ENCODE measurements around the gene GPR141.
A peak's percentile ranks its signal among the peaks of the same experiment; 100 is the strongest.

GPR141 gene

DNA sequence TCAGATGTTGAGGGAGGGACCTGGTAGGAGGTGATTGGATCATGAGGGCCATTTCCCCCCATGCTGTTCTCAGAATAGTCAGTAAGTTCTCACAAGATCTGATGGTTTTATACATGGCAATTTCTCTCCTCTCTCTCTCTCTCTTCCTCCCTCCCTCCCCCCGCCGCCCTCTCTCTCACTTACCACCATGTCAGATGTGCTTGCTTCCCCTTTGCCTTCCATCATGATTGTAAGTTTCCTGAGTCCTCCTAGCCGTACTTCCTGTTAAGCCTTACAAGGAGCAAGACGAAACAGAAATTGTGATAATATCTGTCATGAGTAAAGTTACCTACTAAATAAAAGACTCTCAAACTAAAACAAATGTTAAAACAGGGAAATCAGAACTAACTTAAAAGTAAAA lies 19.9 kb upstream of the GPR141 start:
- DNase-seq (ENCODE audit: insufficient read length, low spot score) (no peak), FAIRE-seq (peak; percentile 54)
- TF ChIP-seq SPI1 (IDR thresholded peaks at IDR 0.05; ENCODE audit: low read depth, low read length): no peak
- TF ChIP-seq TAF1 (IDR thresholded peaks at IDR 0.05; ENCODE audit: low read depth, low read length): no peak
- TF ChIP-seq PAX5 (IDR thresholded peaks at IDR 0.05; ENCODE audit: insufficient read depth, low read length, severe bottlenecking): no peak
- no peak for TF ChIP-seq POU2F2 (IDR thresholded peaks at IDR 0.05; ENCODE audit: low read depth, low read length)
- no peak for TF ChIP-seq POLR2AphosphoS5 (IDR thresholded peaks at IDR 0.05; ENCODE audit: low read depth, low read length)
- TF ChIP-seq POLR2A (IDR thresholded peaks at IDR 0.05; ENCODE audit: low read depth, low read length): no peak

DNA sequence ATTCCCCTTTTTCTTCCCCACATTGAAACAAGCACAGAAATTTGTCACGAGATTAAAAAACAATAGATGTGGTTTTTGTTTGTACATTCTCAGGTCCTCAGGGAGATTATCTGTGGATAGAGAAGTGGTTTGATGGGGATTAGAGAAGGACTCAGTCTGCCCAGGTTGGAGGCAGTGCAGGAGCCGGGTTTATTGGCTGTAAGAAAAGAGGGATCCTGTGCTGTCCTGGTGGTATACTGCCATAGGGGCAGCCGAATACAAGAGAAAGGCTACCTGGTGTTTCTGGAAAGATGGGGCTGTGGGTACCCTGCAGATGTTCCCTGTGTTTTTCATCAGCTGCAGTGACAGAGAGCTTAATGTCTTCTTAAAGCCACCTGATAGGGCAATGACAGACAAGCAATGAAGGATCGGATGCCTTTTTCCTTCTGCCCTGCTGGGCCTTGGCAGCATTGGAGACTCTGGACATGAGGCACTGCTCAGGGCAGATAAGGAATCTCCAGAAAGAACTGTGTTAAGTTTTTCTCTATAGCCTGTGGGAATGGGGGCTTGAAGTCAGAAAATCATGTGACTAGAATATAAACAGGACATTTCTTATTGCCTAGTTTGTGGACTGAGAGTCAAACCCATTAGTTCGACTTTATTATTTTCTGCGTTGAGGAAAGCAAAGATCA lies 18.1 kb upstream of the GPR141 start:
- DNase-seq (ENCODE audit: insufficient read length, low spot score) (no peak), FAIRE-seq (no peak)
- TF ChIP-seq POU2F2 (IDR thresholded peaks at IDR 0.05; ENCODE audit: low read depth, low read length) (no peak), POLR2A (IDR thresholded peaks at IDR 0.05; ENCODE audit: low read depth, low read length) (no peak), PAX5 (IDR thresholded peaks at IDR 0.05; ENCODE audit: insufficient read depth, low read length, severe bottlenecking) (no peak), SPI1 (IDR thresholded peaks at IDR 0.05; ENCODE audit: low read depth, low read length) (no peak), TAF1 (IDR thresholded peaks at IDR 0.05; ENCODE audit: low read depth, low read length) (no peak), POLR2AphosphoS5 (IDR thresholded peaks at IDR 0.05; ENCODE audit: low read depth, low read length) (no peak)

DNA sequence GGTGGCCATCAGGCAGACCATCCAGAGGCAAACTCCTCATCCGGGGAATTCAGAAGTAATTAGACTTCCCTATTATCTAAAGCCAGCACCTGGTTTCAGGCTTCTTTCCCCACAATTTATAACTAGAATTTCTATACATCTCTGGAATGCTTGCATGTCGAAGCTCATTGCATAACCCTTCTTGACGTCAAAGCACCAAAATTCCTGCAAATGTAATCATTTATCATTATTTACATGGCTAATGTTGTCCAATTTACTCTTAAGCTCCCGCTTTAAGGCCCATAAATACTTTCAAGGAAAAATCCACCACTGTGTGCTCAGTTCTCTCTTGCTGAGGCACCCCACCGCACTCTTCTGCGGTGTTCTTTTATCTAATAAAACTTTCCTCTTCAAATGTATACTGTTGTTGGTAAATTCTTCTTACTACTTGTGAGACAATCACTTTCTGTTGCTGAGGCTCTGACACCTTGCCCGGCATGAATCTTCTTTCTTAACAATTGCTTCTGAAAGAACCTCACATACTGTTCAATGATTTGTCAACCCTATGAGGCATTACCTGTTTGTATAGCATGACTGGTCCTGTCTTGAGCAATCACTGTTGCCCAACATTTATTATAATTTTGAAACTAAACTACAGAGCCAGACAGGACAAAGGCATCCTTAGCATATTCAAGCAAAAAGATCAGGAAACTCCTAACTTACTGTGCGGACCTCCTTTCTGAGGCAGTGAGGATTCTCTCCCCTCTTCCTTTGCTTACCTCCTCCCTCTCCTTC lies 17.4 kb upstream of the GPR141 start:
- TF ChIP-seq POLR2A (IDR thresholded peaks at IDR 0.05; ENCODE audit: low read depth, low read length): no peak
- TF ChIP-seq PAX5 (IDR thresholded peaks at IDR 0.05; ENCODE audit: insufficient read depth, low read length, severe bottlenecking): no peak
- no peak for FAIRE-seq
- no peak for DNase-seq (ENCODE audit: insufficient read length, low spot score)

DNA sequence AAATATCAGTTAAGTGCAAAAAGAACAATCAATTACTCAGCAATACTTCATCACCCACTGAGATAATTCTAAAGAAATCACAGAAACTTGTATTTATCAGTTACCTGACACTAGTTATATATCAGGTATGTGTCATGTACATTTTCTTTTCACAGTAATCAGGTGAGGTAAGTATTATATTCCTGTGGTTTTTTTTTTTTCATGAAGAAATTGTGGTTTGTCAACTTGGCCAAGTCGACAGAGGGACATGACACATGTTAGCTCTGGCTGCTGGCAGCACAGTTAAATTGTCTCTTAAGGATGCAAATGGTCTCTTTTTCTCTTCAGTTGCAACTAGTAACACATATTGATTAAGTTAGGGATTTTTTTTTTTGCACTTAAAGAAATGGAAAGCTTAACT lies 13.7 kb upstream of the GPR141 start:
- TF ChIP-seq POLR2A (IDR thresholded peaks at IDR 0.05; ENCODE audit: low read depth, low read length) (no peak), SPI1 (IDR thresholded peaks at IDR 0.05; ENCODE audit: low read depth, low read length) (no peak), POU2F2 (IDR thresholded peaks at IDR 0.05; ENCODE audit: low read depth, low read length) (no peak), PAX5 (IDR thresholded peaks at IDR 0.05; ENCODE audit: insufficient read depth, low read length, severe bottlenecking) (no peak), POLR2AphosphoS5 (IDR thresholded peaks at IDR 0.05; ENCODE audit: low read depth, low read length) (no peak), TAF1 (IDR thresholded peaks at IDR 0.05; ENCODE audit: low read depth, low read length) (no peak)
- no peak for FAIRE-seq
- no peak for DNase-seq (ENCODE audit: insufficient read length, low spot score)

DNA sequence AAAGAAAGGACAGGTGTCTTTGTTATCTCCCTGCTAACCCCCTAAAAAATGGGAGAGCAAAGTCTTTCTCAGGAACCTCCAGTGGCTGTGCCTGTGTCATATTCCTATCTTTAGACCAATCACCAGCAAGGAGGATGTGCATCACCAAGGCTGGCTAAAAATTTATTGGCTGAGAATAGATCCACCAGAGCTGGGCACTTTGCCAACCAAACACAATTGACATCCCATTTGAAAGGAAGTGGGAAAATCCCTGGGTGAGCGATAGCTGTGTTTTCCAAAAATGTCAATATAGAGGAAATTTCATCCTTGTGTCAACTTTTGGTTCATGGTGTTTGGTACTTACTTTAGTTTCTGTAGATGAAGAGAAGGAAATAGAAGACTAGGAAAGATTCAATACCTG lies 13.1 kb upstream of the GPR141 start:
- TF ChIP-seq POLR2AphosphoS5 (IDR thresholded peaks at IDR 0.05; ENCODE audit: low read depth, low read length): no peak
- TF ChIP-seq TAF1 (IDR thresholded peaks at IDR 0.05; ENCODE audit: low read depth, low read length): no peak
- no peak for TF ChIP-seq PAX5 (IDR thresholded peaks at IDR 0.05; ENCODE audit: insufficient read depth, low read length, severe bottlenecking)
- TF ChIP-seq POLR2A (IDR thresholded peaks at IDR 0.05; ENCODE audit: low read depth, low read length): no peak
- TF ChIP-seq SPI1 (IDR thresholded peaks at IDR 0.05; ENCODE audit: low read depth, low read length): no peak
- TF ChIP-seq POU2F2 (IDR thresholded peaks at IDR 0.05; ENCODE audit: low read depth, low read length): no peak
- FAIRE-seq (no peak), DNase-seq (ENCODE audit: insufficient read length, low spot score) (no peak)

DNA sequence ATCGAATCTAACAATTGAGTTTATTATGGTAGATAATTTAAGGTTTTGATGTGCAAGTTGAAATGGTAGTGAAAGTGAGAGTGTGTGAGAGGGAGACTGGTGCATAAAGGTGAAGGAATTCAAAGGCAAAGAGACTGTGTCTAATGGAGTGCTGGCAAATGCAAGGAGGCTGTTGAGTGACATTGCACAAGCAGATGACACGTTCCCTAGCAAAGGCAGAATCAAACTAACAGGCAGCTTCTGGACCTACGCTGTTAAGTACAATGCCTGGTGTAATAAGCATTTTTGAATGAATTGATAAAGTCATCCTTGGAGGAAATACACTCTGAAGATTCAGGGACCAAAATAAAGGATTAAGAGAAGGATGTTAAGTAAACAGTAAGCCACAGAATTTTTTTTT lies 11.7 kb upstream of the GPR141 start:
- no peak for TF ChIP-seq TAF1 (IDR thresholded peaks at IDR 0.05; ENCODE audit: low read depth, low read length)
- TF ChIP-seq PAX5 (IDR thresholded peaks at IDR 0.05; ENCODE audit: insufficient read depth, low read length, severe bottlenecking): no peak
- TF ChIP-seq SPI1 (IDR thresholded peaks at IDR 0.05; ENCODE audit: low read depth, low read length): no peak
- TF ChIP-seq POLR2AphosphoS5 (IDR thresholded peaks at IDR 0.05; ENCODE audit: low read depth, low read length): no peak
- TF ChIP-seq POU2F2 (IDR thresholded peaks at IDR 0.05; ENCODE audit: low read depth, low read length): no peak
- no peak for TF ChIP-seq POLR2A (IDR thresholded peaks at IDR 0.05; ENCODE audit: low read depth, low read length)
- DNase-seq (ENCODE audit: insufficient read length, low spot score) (no peak), FAIRE-seq (no peak)

DNA sequence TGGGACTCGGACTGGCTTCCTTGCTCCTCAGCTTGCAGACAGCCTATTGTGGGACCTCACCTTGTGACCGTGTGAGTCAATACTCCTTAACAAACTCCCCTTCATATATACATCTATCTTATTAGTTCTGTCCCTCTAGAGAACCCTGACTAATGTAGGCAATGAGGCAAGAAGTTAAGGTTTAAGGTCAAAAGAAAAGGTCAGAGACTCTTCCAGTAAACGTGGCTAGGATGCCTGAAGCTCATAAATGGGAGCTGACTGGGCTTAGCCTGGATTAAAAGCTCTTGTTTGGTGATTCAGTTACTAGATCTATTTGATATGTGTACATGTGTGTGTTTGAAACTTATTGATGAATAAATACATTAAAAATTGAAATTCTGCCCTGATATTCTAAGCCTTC lies 10.6 kb upstream of the GPR141 start:
- FAIRE-seq: no peak

DNA sequence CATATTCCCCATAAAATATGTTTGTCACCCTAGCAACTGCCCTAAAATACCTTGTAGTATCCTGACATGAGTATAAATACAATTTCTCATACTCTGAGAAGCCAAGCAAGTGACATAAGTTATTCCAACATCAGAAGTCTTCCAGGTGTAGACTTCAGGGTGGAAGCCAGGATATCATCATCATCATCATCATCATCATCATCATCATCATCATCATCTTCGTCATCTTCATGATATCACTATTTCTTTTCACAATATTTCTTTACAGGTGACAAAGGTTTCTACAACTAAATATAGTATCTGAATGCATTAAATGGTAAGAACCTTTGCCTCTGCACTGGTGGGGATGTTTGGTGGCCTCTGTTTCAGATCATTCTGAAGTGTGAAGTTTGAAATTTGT lies 10.0 kb upstream of the GPR141 start:
- no peak for DNase-seq (ENCODE audit: insufficient read length, low spot score)
- TF ChIP-seq POU2F2 (IDR thresholded peaks at IDR 0.05; ENCODE audit: low read depth, low read length) (no peak), TAF1 (IDR thresholded peaks at IDR 0.05; ENCODE audit: low read depth, low read length) (no peak), PAX5 (IDR thresholded peaks at IDR 0.05; ENCODE audit: insufficient read depth, low read length, severe bottlenecking) (no peak), POLR2A (IDR thresholded peaks at IDR 0.05; ENCODE audit: low read depth, low read length) (no peak), POLR2AphosphoS5 (IDR thresholded peaks at IDR 0.05; ENCODE audit: low read depth, low read length) (no peak), SPI1 (IDR thresholded peaks at IDR 0.05; ENCODE audit: low read depth, low read length) (no peak)
- no peak for FAIRE-seq

More for the DNA sequence above, 10.6 kb upstream of the GPR141 start:
- DNase-seq (ENCODE audit: insufficient read length, low spot score): no peak
- no peak for TF ChIP-seq PAX5 (IDR thresholded peaks at IDR 0.05; ENCODE audit: insufficient read depth, low read length, severe bottlenecking)
- TF ChIP-seq POU2F2 (IDR thresholded peaks at IDR 0.05; ENCODE audit: low read depth, low read length): no peak
- TF ChIP-seq POLR2A (IDR thresholded peaks at IDR 0.05; ENCODE audit: low read depth, low read length): no peak
- TF ChIP-seq POLR2AphosphoS5 (IDR thresholded peaks at IDR 0.05; ENCODE audit: low read depth, low read length): no peak
- no peak for TF ChIP-seq SPI1 (IDR thresholded peaks at IDR 0.05; ENCODE audit: low read depth, low read length)
- TF ChIP-seq TAF1 (IDR thresholded peaks at IDR 0.05; ENCODE audit: low read depth, low read length): no peak

DNA sequence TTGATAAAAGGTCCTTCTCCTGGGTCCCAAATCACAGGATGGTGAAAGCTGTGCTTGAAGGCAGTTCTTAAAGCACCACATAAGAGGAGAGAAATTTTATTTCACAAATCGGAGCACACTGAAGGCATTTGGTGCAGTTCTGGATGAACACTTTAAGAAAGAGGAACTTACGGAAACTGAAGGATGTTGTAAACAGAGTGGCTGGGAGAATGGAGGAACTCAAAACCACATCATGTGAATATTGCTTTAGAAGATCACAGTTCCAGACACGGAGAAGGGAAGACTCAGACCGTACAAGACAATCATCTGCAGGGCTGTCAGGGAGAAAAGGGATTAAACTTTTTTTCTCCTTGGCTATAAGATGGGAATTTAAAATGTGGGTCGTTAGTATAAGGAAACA lies 9.0 kb upstream of the GPR141 start:
- no peak for TF ChIP-seq TAF1 (IDR thresholded peaks at IDR 0.05; ENCODE audit: low read depth, low read length)
- TF ChIP-seq PAX5 (IDR thresholded peaks at IDR 0.05; ENCODE audit: insufficient read depth, low read length, severe bottlenecking): no peak
- TF ChIP-seq POLR2A (IDR thresholded peaks at IDR 0.05; ENCODE audit: low read depth, low read length): no peak
- TF ChIP-seq POLR2AphosphoS5 (IDR thresholded peaks at IDR 0.05; ENCODE audit: low read depth, low read length): no peak
- TF ChIP-seq POU2F2 (IDR thresholded peaks at IDR 0.05; ENCODE audit: low read depth, low read length): no peak
- TF ChIP-seq SPI1 (IDR thresholded peaks at IDR 0.05; ENCODE audit: low read depth, low read length): no peak
- FAIRE-seq (peak; percentile 71), DNase-seq (ENCODE audit: insufficient read length, low spot score) (no peak)
